Type B pancreatic cell (in vitro differentiated cells): ENCODE results near the gene KDM5B. TPM values are rescaled to one million over a fixed set of nuclear protein-coding genes. Genes with fewer than 3 reads are reported as not detected.

Source experiments
- DNase-seq: peaks from one replicate; pipeline ENCODE4 v3.0.0; 2021; ENCODE audit warnings: mixed read lengths; ENCODE audit not compliant: unreplicated experiment; ENCODE audit errors: extremely low spot score
- H3K27ac Mint-ChIP-seq: 2 replicates; pipeline ENCODE4 v1.8.0; 2021; ENCODE audit warnings: mild to moderate bottlenecking, mixed read lengths
- H3K27me3 Mint-ChIP-seq: 2 replicates; pipeline ENCODE4 v1.8.0; 2021; ENCODE audit warnings: mixed read lengths
- H3K36me3 Mint-ChIP-seq: 2 replicates; pipeline ENCODE4 v1.8.0; 2021; ENCODE audit warnings: mixed read lengths
- H3K4me1 Mint-ChIP-seq: one replicate; pipeline ENCODE4 v1.8.0; 2021; ENCODE audit warnings: mixed read lengths; ENCODE audit not compliant: unreplicated experiment
- H3K4me3 Mint-ChIP-seq: 2 replicates; pipeline ENCODE4 v1.8.0; 2021; ENCODE audit warnings: mild to moderate bottlenecking, mixed read lengths
- H3K9me3 Mint-ChIP-seq: 2 replicates; pipeline ENCODE4 v1.8.0; 2021; ENCODE audit warnings: mixed read lengths
- CTCF ChIP-seq: fragments of 200-600 bp; sonication (generic); conservative IDR thresholded peaks from 2 replicates; pipeline ENCODE4 v1.5.0; 2021; ENCODE audit warnings: antibody characterized with exemption, mild to moderate bottlenecking
- total RNA-seq: library from RNA; stranded (reverse); gene quantifications from 2 replicates; pipeline ENCODE4 v1.2.1, GENCODE V29; 2021; ENCODE audit warnings: low replicate concordance

Gene KDM5B
- total RNA-seq, 1 donor from 2014 or later: 165 TPM

GRCh38 chr1:202770135-202770534 is 38.1 kb downstream of the KDM5B start:
- Mint-ChIP-seq H3K9me3 (no peaks in the 10 kb centered on the region), H3K36me3 (peaks cover 39% of the 10 kb centered on the region), H3K27ac (no peak overlapping the region), H3K4me1 (no peaks in the 10 kb centered on the region), H3K4me3 (no peak overlapping the region), H3K27me3 (no peaks in the 10 kb centered on the region)
- TF ChIP-seq CTCF: no peak
- DNase-seq: no peak

- H3K4me1 Mint-ChIP-seq: no peaks in the 10 kb centered on the region
- TF ChIP-seq CTCF: no peak
- H3K27me3 Mint-ChIP-seq: no peaks in the 10 kb centered on the region
- H3K9me3 Mint-ChIP-seq: no peaks in the 10 kb centered on the region
- DNase-seq: no peak
- no peak overlapping the region for H3K27ac Mint-ChIP-seq
- H3K36me3 Mint-ChIP-seq: peaks cover 38% of the 10 kb centered on the region
- H3K4me3 Mint-ChIP-seq: no peak overlapping the region
Measured at GRCh38 chr1:202765721-202766120, 42.5 kb downstream of the KDM5B start.

- no peak for DNase-seq
- Mint-ChIP-seq H3K36me3 (peaks cover 42% of the 10 kb centered on the region), H3K27ac (no peak overlapping the region), H3K4me1 (no peaks in the 10 kb centered on the region), H3K27me3 (no peaks in the 10 kb centered on the region), H3K4me3 (no peak overlapping the region), H3K9me3 (no peaks in the 10 kb centered on the region)
- TF ChIP-seq CTCF: no peak
Measured at GRCh38 chr1:202762019-202762418, 46.2 kb downstream of the KDM5B start.

GRCh38 chr1:202760589-202760988 is 47.6 kb downstream of the KDM5B start:
- DNase-seq: no peak
- no peak overlapping the region for H3K27ac Mint-ChIP-seq
- TF ChIP-seq CTCF: no peak
- no peaks in the 10 kb centered on the region for H3K9me3 Mint-ChIP-seq
- H3K36me3 Mint-ChIP-seq: peaks cover 44% of the 10 kb centered on the region
- no peaks in the 10 kb centered on the region for H3K4me1 Mint-ChIP-seq
- H3K4me3 Mint-ChIP-seq: no peak overlapping the region
- no peaks in the 10 kb centered on the region for H3K27me3 Mint-ChIP-seq

GRCh38 chr1:202756391-202756790 is 51.8 kb downstream of the KDM5B start:
- no peak for DNase-seq
- TF ChIP-seq CTCF: no peak
- Mint-ChIP-seq H3K27me3 (no peaks in the 10 kb centered on the region), H3K9me3 (no peaks in the 10 kb centered on the region), H3K36me3 (peaks cover 49% of the 10 kb centered on the region), H3K4me3 (no peak overlapping the region), H3K27ac (no peak overlapping the region), H3K4me1 (no peaks in the 10 kb centered on the region)

GRCh38 chr1:202754293-202754692 is 53.9 kb downstream of the KDM5B start:
- Mint-ChIP-seq H3K36me3 (peaks cover 55% of the 10 kb centered on the region), H3K4me3 (no peak overlapping the region), H3K4me1 (no peaks in the 10 kb centered on the region)

More at GRCh38 chr1:202754293-202754692, 53.9 kb downstream of the KDM5B start:
- Mint-ChIP-seq H3K27ac (no peak overlapping the region), H3K27me3 (no peaks in the 10 kb centered on the region), H3K9me3 (no peaks in the 10 kb centered on the region)
- DNase-seq: no peak
- no peak for TF ChIP-seq CTCF
